Measurements from ENCODE around the gene AKAP11.

DNA sequence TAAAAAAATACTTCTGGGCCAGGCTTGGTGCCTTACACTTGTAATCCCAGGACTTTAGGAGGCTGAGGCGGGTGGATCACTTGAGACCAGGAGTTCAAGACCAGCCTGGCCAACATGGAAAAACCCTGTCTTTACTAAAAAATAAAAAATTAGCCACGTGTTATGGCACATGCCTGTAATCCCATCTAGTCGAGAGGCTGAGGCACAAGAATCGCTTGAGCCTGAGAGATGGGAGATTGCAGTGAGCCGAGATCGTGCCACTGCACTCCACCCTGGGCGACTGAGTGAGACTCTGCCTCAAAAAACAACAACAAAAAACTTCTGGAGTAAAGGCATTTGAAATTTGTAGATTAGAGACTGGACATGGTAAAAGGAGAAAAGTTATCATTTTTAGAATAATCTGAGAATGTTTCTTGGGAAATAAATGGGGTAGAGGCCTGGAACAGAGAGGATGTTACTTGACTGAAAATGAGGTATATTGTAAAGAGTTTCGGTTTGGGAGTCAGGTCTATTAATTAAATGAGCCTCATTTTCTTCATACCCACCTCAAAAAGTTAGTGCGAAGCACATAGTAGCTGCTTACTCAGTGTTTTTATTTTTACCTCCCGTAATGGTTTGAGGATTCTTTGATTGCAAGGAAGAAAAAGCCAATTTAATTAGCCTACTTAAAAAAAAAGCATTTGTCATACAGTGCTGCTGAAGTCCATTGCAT, 2.6 kb downstream of the AKAP11 start:
- no peak for TF ChIP-seq CTCF (IDR thresholded peaks at IDR 0.05)
- TF ChIP-seq ZFX (IDR thresholded peaks at IDR 0.05; ENCODE audit: borderline replicate concordance) = no peak

All from 22Rv1 (cell line).